ENCODE measurements around the gene CDH13. TPM values are rescaled to one million over a fixed set of nuclear protein-coding genes. Genes with fewer than 3 reads are reported as not detected.

The CDH13 gene
- total RNA-seq, 1 donor from 2014 or later: 161 TPM

DNA sequence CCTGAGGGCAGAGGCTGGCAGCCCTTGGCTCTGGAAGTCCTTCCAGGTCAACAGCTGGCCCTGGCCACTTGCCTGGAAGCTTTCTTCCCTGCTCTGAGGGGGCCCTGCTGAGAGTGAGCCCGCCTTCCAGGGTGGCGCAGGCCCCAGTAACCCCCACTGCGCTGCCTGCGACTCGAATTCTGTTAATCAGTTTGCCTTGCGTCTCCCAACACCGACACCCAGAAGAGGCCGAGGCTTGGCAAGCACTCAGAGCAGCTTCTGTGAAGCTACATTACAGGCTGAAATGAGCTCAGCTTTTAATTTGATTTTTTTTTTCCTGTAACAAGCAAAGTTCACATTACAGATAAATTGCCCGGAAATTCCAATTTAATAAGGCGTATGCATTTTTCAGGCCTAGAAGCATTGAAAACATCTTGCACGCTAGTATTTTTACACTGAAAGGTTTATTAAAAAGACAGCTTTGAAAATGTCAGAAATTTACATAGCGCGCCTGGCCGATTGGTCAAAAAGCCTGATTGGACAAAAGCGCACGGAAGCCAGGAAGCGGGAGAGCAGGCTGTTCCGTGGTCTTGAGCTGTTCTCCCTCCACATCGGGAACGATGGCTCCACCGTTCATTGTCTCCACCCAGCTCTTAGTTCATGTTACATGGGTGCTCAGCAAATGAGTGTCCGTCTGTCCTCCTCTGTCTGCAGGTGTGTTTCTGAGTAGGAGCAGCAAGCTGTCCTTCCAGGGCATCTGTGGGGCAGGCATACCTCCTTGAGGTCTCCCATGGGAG, 1115.5 kb downstream of the CDH13 start:
- TF ChIP-seq, protein P1, sequence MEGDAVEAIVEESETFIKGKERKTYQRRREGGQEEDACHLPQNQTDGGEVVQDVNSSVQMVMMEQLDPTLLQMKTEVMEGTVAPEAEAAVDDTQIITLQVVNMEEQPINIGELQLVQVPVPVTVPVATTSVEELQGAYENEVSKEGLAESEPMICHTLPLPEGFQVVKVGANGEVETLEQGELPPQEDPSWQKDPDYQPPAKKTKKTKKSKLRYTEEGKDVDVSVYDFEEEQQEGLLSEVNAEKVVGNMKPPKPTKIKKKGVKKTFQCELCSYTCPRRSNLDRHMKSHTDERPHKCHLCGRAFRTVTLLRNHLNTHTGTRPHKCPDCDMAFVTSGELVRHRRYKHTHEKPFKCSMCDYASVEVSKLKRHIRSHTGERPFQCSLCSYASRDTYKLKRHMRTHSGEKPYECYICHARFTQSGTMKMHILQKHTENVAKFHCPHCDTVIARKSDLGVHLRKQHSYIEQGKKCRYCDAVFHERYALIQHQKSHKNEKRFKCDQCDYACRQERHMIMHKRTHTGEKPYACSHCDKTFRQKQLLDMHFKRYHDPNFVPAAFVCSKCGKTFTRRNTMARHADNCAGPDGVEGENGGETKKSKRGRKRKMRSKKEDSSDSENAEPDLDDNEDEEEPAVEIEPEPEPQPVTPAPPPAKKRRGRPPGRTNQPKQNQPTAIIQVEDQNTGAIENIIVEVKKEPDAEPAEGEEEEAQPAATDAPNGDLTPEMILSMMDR (IDR thresholded peaks at IDR 0.05; ENCODE audit: borderline replicate concordance): no peak
- intact Hi-C loops (cut with micrococcal nuclease): no loop called here
- H3K27ac ChIP-seq (replicated peaks): no peak overlapping the region
- no peaks in the 10 kb centered on the region for H3K4me1 ChIP-seq
- H3K27me3 ChIP-seq (ENCODE audit: low read depth): no peaks in the 10 kb centered on the region
- H3K4me3 ChIP-seq: no peak overlapping the region
- DNase-seq: no peak
- no peaks in the 10 kb centered on the region for H3K9me3 ChIP-seq (replicated peaks)
- H3K36me3 ChIP-seq: no peaks in the 10 kb centered on the region

- Histone ChIP-seq H3K4me1 (no peaks in the 10 kb centered on the region), H3K9me3 (replicated peaks) (no peaks in the 10 kb centered on the region), H3K27me3 (ENCODE audit: low read depth) (no peaks in the 10 kb centered on the region), H3K27ac (replicated peaks) (no peak overlapping the region), H3K4me3 (no peak overlapping the region), H3K36me3 (peaks cover 4% of the 10 kb centered on the region)
- intact Hi-C loops (cut with micrococcal nuclease): no loop called here
- TF ChIP-seq, protein P1 (IDR thresholded peaks at IDR 0.05; ENCODE audit: borderline replicate concordance): no peak
- DNase-seq: no peak
Observed at GRCh38 chr16:83743241-83743640, 1116.5 kb downstream of the CDH13 start.

DNA sequence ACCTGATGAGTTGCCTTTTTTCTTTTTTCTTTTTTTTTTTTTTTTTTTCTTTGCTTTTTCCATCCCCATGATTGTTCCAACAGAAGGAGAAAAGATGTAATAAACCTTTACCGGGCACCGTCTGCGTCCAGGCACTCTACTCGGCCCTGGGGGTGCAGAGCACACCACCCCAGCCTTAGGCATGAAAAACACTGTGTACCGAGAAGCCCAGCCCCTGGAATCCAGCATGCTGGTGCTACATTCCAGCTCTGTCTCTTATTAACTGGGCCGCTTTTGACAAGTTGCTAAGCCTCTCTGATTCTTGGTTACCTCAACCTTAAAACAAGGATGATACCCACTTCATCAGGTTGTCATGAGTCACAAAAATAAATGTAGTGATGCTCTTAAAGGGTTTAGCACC, 1117.0 kb downstream of the CDH13 start:
- no peak for DNase-seq
- H3K9me3 ChIP-seq (replicated peaks): no peaks in the 10 kb centered on the region
- no peak overlapping the region for H3K27ac ChIP-seq (replicated peaks)

GRCh38 chr16:83744441-83744981, 1117.7 kb downstream of the CDH13 start:
- H3K4me1 ChIP-seq: no peaks in the 10 kb centered on the region
- peak; percentile 20 for DNase-seq
- no peaks in the 10 kb centered on the region for H3K9me3 ChIP-seq (replicated peaks)
- intact Hi-C loops (cut with micrococcal nuclease): no loop called here
- H3K36me3 ChIP-seq: peaks cover 13% of the 10 kb centered on the region
- H3K27me3 ChIP-seq (ENCODE audit: low read depth): no peaks in the 10 kb centered on the region
- TF ChIP-seq, protein P1 (IDR thresholded peaks at IDR 0.05; ENCODE audit: borderline replicate concordance): no peak
- no peak overlapping the region for H3K27ac ChIP-seq (replicated peaks)
- H3K4me3 ChIP-seq: no peak overlapping the region

More for the DNA sequence above, 1117.0 kb downstream of the CDH13 start:
- Histone ChIP-seq H3K4me3 (no peak overlapping the region), H3K27me3 (ENCODE audit: low read depth) (no peaks in the 10 kb centered on the region), H3K36me3 (peaks cover 9% of the 10 kb centered on the region), H3K4me1 (no peaks in the 10 kb centered on the region)
- intact Hi-C loops (cut with micrococcal nuclease): no loop called here
- TF ChIP-seq, protein P1 (IDR thresholded peaks at IDR 0.05; ENCODE audit: borderline replicate concordance): no peak

DNA sequence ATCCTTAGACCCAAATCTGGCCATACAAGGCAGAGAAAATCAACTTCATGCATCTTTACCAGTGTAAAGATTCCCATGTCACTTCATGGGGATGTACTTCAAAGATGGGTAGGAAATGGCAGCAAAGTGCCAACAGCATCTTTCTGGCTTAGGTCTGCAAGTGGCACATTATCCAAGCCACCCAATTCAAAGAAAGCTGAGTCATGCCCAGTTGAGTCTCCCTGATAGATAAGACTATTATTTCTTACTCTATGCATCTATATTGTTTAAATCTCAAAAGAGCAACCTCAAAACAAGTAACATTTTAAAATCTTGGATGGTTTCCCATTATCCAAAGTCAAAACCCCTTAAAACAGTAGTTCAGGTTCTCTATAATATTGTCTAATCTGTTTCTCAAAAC, 1119.8 kb downstream of the CDH13 start:
- no peak for DNase-seq
- Histone ChIP-seq H3K4me3 (no peak overlapping the region), H3K36me3 (peaks cover 15% of the 10 kb centered on the region), H3K27ac (replicated peaks) (no peak overlapping the region), H3K4me1 (no peaks in the 10 kb centered on the region), H3K27me3 (ENCODE audit: low read depth) (no peaks in the 10 kb centered on the region), H3K9me3 (replicated peaks) (no peaks in the 10 kb centered on the region)
- intact Hi-C loops (cut with micrococcal nuclease): no loop called here
- TF ChIP-seq, protein P1 (IDR thresholded peaks at IDR 0.05; ENCODE audit: borderline replicate concordance): no peak

Measured in left ventricle myocardium inferior (tissue), 1 donor.